Adrenal gland (tissue), 12 donors: Measurements from ENCODE around the gene ZNF576. TPM values are rescaled to one million over a fixed set of nuclear protein-coding genes. Genes with fewer than 3 reads are reported as not detected.

ENCODE experiments used
- DNase-seq, 7 donors: peaks; one replicate each; pipeline ENCODE4 v3.0.0-alpha.2; 2019 to 2020
- H3K27ac ChIP-seq, 5 donors: fragments of 200-600 bp; sonication (generic) in 4 of 5; 1 replicate in 3 of 5; 2 replicates in 2 of 5; pipeline versions ENCODE4 v1.5.1 to v1.8.0; 2016 to 2020; ENCODE audit warnings: mild to moderate bottlenecking in 1 of 5
- H3K27me3 ChIP-seq: fragments of 200-600 bp; 2 replicates; pipeline ENCODE4 v1.8.0; 2021
- H3K36me3 ChIP-seq, 2 donors: fragments of 200-600 bp; replicated peaks in 1 of 2; 1 replicate in 1 of 2; 2 replicates in 1 of 2; pipeline versions ENCODE4 v1.5.1 to v1.8.0; 2018 to 2022
- H3K4me1 ChIP-seq, 2 donors: fragments of 200-600 bp; replicated peaks in 1 of 2; 1 replicate in 1 of 2; 2 replicates in 1 of 2; pipeline versions ENCODE4 v1.5.1 to v1.8.0; 2018 to 2021
- H3K4me3 ChIP-seq, 4 donors: fragments of 200-600 bp; sonication (generic) in 3 of 4; one replicate each; pipeline ENCODE4 v1.5.1; 2016 to 2018
- H3K9me3 ChIP-seq, 3 donors: fragments of 200-600 bp; sonication (generic) in 1 of 3; replicated peaks in 1 of 3; 1 replicate in 2 of 3; 2 replicates in 1 of 3; pipeline versions ENCODE4 v1.5.1 to v1.8.0; 2016 to 2021
- CTCF ChIP-seq, 6 experiments: fragments of 450-650 bp in 4 of 6; fragments of 200-600 bp in 2 of 6; sonication (generic) in 1 of 6; IDR thresholded peaks; 1 replicate in 5 of 6; 2 replicates in 1 of 6; pipeline versions ENCODE4 v1.5.1 to v1.8.0; 2016 to 2021; ENCODE audit warnings: antibody characterized with exemption in 6 of 6, mild to moderate bottlenecking in 2 of 6, moderate library complexity in 1 of 6
- POLR2A ChIP-seq, 2 donors: fragments of 450-650 bp; IDR thresholded peaks; one replicate each; pipeline ENCODE4 v1.6.1; 2017; ENCODE audit warnings: antibody characterized with exemption in 2 of 2, mild to moderate bottlenecking in 2 of 2, moderate library complexity in 1 of 2
- WGBS, 4 donors: extraction: QIAGEN DNeasy Blood & Tissue Kit in 2 of 4; methylation state at CpG; one replicate each; pipeline versions ENCODE4 v1.1.5 to v1.1.7; 2013 to 2017; 5-methylcytosine and 5-hydroxymethylcytosine counted together
- intact Hi-C, 2 donors: fragments of 100-400 bp; cut with DNase I; formaldehyde crosslinking; loops; one replicate each; pipeline versions ENCODE4 v1.14.1 to v1.15.0; 2022 to 2023
- polyA plus RNA-seq, 3 donors: library from polyadenylated mRNA; stranded (reverse); fragments of 200-250 nt in 2 of 3; fragments of 350-450 nt in 1 of 3; fragmentation: Illumina TruSeq in 1 of 3; extraction: RNeasy Lipid Tissue Mini Kit (QIAGEN cat#74804) in 1 of 3; gene quantifications; one replicate each; pipeline ENCODE4 v1.2.3, GENCODE V29; 2013 to 2014
- total RNA-seq, 9 donors: library from RNA; depleted of rRNA in 4 of 9; stranded (reverse); fragments of >200 nt in 4 of 9; fragments of 120-200 nt in 1 of 9; fragmentation: NEBNext Ultra II Directional in 1 of 9; extraction: Animal tissue kit (Norgen Biotek cat#: 25700) in 1 of 9; gene quantifications; one replicate each; pipeline versions ENCODE4 v1.1.0 to v1.2.4, GENCODE V29; 2013 to 2023
- donor health status: healthy with polysubstance abuse.
- donor health status: Bipolar disorder and iron deficiency.
- donor health status: DM: yes; HTN: yes; CAD: no.
- donor health status: DM: no; HTN: no; CAD: no.
- donor health status: DM: no; HTN: no; CAD: no.
- donor health status: DM: yes; HTN: yes; CAD: no.

Gene ZNF576
- total and polyA plus RNA-seq, 12 donors: 9.8 to 114 (median 21.0) TPM

GRCh38 chr19:43554317-43554895 is 42.0 kb upstream of the ZNF576 start:
- no peak overlapping the region for H3K4me3 ChIP-seq
- intact Hi-C loops: loop anchor here in 1 of 2 donors (5.0 kb wide), 1 partner anchor 98 kb away; no protein-coding TSS in a partner anchor
- H3K27me3 ChIP-seq: no peaks in the 10 kb centered on the region
- H3K36me3 ChIP-seq: peaks cover 0 to 37% of the 10 kb centered on the region in 2 donors
- H3K4me1 ChIP-seq: peaks cover 7 to 10% of the 10 kb centered on the region in 2 donors
- DNase-seq: no peak
- no peak overlapping the region for H3K27ac ChIP-seq
- 94 to 97% (median 96%) methylated on average over 9 to 15 of the region's 15 CpGs for WGBS, 4 donors
- H3K9me3 ChIP-seq: no peaks in the 10 kb centered on the region
- no peak for TF ChIP-seq CTCF (IDR thresholded peaks at IDR 0.05)
- TF ChIP-seq POLR2A (IDR thresholded peaks at IDR 0.05): no peak

DNA sequence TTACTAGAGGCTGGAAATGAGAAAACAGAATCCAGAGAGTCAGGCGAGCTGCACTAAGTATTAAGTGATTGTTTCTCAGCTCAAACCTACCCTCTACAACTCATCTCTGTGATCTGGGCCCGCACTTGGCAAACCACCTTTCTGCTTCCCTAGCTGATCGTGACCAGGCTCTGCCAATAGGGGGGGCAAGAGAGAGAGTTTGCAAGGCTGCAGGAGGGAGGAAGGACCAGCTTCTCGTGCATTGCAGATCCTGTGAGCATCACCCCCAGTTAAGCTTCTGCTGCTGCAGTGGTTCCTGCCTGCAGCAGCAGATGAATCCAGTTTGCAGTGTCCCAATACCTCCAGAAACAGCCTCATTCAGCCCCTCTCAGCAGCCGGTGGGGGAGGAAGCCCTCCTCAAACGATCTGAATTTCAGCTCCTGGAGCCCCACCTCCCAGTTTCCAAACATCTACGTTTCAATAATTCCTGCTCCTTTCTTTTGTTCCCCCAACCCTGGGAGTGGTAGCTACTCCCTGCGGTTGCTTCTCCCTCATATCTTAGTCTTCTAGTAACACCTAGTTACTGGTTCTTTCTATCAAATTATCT is 41.1 kb upstream of the ZNF576 start:
- intact Hi-C loops: loop anchor here in 1 of 2 donors (5.0 kb wide), 1 partner anchor 37 kb away; no protein-coding TSS in a partner anchor
- peak; percentile 81 to 90 (median 82) for DNase-seq
- H3K4me3 ChIP-seq: no peak overlapping the region
- no peaks in the 10 kb centered on the region for H3K27me3 ChIP-seq
- H3K9me3 ChIP-seq: no peaks in the 10 kb centered on the region
- 33 to 40% (median 38%) methylated on average over 7 to 8 of the region's 8 CpGs for WGBS, 4 donors
- peak; percentile 49 to 72 (median 60) for TF ChIP-seq CTCF (IDR thresholded peaks at IDR 0.05)
- no peak for TF ChIP-seq POLR2A (IDR thresholded peaks at IDR 0.05)
- peaks cover 0 to 37% of the 10 kb centered on the region in 2 donors for H3K36me3 ChIP-seq
- H3K27ac ChIP-seq: no peak overlapping the region
- peaks cover 7 to 10% of the 10 kb centered on the region in 2 donors for H3K4me1 ChIP-seq

DNA sequence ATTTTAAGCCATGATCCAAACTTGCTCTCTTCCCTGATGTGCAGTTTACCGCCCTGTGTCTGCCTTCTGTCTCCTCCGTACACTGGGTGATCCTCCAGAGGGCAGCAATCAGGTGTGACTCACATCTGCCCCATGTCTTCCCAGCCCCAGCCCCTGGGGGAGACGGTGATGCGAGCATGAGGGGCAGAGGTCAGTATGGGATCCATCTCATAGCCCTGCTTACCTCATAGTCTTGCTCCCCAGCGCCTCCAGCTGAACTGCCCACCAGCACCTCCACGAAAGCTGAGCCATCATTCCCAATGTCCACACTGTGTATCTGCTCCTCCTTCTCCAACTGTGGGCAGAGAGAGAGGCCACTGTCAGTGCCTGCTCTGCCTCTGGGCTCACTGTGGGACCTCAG is 35.7 kb upstream of the ZNF576 start:
- Histone ChIP-seq H3K36me3 (peaks cover 0 to 7% of the 10 kb centered on the region in 2 donors), H3K27me3 (no peaks in the 10 kb centered on the region), H3K4me1 (peaks cover 17 to 27% of the 10 kb centered on the region in 2 donors), H3K4me3 (no peak overlapping the region), H3K27ac (peak overlapping the region in 2 of 5 donors; percentile 65 to 92), H3K9me3 (no peaks in the 10 kb centered on the region)
- intact Hi-C loops: no loop called here
- 56 to 70% (median 67%) methylated on average over 2 to 6 of the region's 6 CpGs for WGBS, 4 donors
- DNase-seq: peak in 2 of 7 donors; percentile 25 to 42
- TF ChIP-seq POLR2A (IDR thresholded peaks at IDR 0.05): no peak
- TF ChIP-seq CTCF (IDR thresholded peaks at IDR 0.05): no peak

DNA sequence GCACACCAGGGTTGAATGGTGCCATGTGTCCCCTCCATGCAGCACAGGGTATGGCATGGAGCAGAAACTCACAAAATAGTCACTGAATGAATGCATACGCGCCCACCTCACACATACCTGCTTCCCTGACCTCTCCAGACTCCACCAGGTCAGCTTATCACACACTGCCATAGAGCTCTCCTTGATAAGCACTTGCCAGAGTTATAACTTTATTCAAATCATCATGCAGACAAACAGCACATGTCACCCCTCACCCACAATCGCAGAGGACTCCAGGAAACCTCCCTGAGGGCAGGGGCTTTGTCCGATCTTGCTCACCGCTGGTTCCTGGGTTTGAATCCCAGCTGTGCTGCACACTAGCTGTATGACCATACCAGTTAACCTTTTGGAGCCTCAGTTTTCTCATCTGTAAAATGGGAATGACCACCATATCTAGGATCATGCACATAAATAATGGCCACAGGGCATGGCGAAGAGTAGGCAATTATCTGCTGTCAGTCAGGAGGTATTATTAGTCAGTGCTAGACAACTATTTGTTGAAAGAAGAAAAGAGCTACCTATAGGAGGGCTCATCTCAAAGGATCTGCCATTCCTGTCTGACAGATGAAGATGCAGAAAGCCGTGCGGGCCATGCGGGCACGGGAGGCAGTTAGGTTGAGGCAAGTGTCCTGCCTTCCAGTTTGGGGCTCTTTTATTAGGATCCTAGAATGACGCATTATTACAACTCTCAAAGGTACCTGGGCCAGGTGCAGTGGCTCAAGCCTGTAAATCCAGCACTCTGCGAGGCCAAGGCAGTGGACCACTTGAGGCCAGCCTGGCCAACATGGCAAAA is 35.0 kb upstream of the ZNF576 start:
- H3K27me3 ChIP-seq: no peaks in the 10 kb centered on the region
- TF ChIP-seq CTCF (IDR thresholded peaks at IDR 0.05) (no peak), POLR2A (IDR thresholded peaks at IDR 0.05) (no peak)
- no peak for DNase-seq
- peaks cover 0 to 5% of the 10 kb centered on the region in 2 donors for H3K36me3 ChIP-seq
- no peaks in the 10 kb centered on the region for H3K9me3 ChIP-seq
- H3K27ac ChIP-seq: peak overlapping the region in 2 of 5 donors; percentile 65 to 92
- intact Hi-C loops: no loop called here
- no peak overlapping the region for H3K4me3 ChIP-seq
- WGBS, 4 donors: 89 to 94% (median 92%) methylated on average over 10 to 12 of the region's 12 CpGs
- H3K4me1 ChIP-seq: peaks cover 17 to 27% of the 10 kb centered on the region in 2 donors
